GM20000 (cell line): Measurements from ENCODE around the gene TNKS2.
"Not testable (repeated sequence)": the region's sequence is repeated elsewhere in the genome, so short reads cannot be mapped to it uniquely, and the experiment has no call there.

Experiments
- DNase-seq: peaks from one replicate; pipeline ENCODE4 v3.0.0; 2012; ENCODE audit warnings: low spot score
- TF ChIP-seq, protein P1 (sequence below): IDR thresholded peaks from 2 replicates; pipeline ENCODE4 v1.5.1; 2012; ENCODE audit warnings: mild to moderate bottlenecking, control low read depth; ENCODE audit errors: extremely low read depth, missing control alignments

TNKS2 gene

DNA sequence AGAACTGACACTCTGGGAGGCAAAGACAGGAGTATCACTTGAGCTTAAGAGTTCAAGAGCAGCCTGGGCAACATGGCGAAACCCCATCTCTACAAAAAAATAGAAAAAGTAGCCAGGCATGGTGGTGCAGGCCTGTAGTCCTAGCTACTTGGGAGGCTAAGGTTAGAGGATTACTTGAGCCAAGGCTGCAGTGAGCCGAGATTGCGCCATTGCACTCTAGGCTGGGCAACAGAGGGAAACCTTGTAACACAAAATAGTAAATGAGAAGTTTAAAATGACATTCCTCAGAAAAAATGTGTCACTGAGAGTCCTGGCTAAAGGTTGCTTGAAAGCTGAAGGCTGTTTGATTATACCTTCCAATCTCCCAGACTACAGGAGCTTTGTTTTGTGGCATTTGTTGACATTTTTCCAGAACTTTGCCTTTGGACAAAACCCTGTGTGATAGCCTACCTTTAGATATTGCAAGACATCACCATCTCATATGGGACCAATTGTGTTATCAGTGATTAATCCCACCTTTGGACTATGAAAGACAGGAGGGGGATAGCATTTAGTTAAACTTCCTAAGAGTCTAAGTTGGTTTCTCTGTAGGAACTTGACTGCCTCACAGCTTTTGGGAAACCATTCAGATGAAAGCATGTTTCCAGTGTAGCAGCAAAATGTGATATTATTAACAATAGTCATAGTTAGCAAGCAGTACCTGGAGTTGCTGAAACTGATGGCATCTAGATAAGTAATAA lies 5.3 kb downstream of the TNKS2 start:
- DNase-seq = no peak
- TF ChIP-seq, protein P1, sequence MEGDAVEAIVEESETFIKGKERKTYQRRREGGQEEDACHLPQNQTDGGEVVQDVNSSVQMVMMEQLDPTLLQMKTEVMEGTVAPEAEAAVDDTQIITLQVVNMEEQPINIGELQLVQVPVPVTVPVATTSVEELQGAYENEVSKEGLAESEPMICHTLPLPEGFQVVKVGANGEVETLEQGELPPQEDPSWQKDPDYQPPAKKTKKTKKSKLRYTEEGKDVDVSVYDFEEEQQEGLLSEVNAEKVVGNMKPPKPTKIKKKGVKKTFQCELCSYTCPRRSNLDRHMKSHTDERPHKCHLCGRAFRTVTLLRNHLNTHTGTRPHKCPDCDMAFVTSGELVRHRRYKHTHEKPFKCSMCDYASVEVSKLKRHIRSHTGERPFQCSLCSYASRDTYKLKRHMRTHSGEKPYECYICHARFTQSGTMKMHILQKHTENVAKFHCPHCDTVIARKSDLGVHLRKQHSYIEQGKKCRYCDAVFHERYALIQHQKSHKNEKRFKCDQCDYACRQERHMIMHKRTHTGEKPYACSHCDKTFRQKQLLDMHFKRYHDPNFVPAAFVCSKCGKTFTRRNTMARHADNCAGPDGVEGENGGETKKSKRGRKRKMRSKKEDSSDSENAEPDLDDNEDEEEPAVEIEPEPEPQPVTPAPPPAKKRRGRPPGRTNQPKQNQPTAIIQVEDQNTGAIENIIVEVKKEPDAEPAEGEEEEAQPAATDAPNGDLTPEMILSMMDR = no peak

DNA sequence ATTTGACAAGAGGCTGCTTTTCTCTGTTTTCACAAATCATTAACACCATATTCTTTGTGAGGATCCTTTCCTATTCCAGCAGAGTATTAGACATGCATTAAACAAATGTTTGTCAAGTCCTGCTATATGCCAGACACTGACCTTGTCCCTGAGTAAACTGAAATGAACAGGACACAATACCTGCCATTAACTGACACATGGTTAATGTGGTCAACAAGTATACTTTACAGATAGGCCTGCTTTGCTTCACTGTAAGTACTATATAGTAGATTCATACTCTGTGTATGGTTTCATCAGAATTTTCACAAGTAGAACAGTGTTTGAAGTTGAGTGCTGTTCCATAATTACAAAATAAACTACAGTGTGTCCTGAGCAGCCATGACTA lies 5.9 kb downstream of the TNKS2 start:
- DNase-seq = no peak
- TF ChIP-seq, protein P1 = no peak

GRCh38 chr10:91805110-91805838 lies 7.0 kb downstream of the TNKS2 start:
- DNase-seq = no peak
- TF ChIP-seq, protein P1 = no peak

GRCh38 chr10:91807264-91807663 lies 9.0 kb downstream of the TNKS2 start:
- not testable (repeated sequence) for DNase-seq

GRCh38 chr10:91813251-91813650 lies 15.0 kb downstream of the TNKS2 start:
- no peak for DNase-seq
- TF ChIP-seq, protein P1 = no peak

DNA sequence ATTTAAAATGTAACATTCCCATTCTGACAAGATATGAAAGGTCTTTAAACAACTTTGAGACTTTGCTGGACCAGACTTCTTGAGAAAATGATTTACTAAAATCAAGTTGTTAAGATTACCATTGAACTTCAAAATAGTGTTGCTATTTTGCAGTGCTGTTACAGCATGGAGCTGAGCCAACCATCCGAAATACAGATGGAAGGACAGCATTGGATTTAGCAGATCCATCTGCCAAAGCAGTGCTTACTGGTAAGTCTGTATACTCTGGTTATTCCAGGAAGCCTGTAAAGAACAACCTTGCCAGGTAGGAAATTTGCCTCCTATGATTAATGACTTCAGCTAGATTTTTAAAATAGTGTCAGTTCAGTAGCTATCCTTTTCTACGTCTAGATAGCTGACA lies 18.8 kb downstream of the TNKS2 start:
- DNase-seq = no peak
- TF ChIP-seq, protein P1 = no peak

- TF ChIP-seq, protein P1 = no peak
- no peak for DNase-seq
Observed at GRCh38 chr10:91820144-91820543, 21.9 kb downstream of the TNKS2 start.
